ENCODE results near the gene LRP10.

- TF ChIP-seq CTCF (conservative IDR thresholded peaks at IDR 0.05; ENCODE audit: low read depth, low read length) = no peak
- TF ChIP-seq BHLHE40 (IDR thresholded peaks at IDR 0.05; ENCODE audit: low read depth, low read length) = no peak
- TF ChIP-seq RFX5 (IDR thresholded peaks at IDR 0.05; ENCODE audit: low read depth, low read length) = no peak
- TF ChIP-seq FOS (IDR thresholded peaks at IDR 0.05; ENCODE audit: low read depth, low read length) = no peak
- no peak for TF ChIP-seq MXI1 (IDR thresholded peaks at IDR 0.05; ENCODE audit: borderline replicate concordance, low read depth, low read length)
- no peak for TF ChIP-seq POLR2A (IDR thresholded peaks at IDR 0.05; ENCODE audit: low read depth, low read length)
- TF ChIP-seq, protein P1, sequence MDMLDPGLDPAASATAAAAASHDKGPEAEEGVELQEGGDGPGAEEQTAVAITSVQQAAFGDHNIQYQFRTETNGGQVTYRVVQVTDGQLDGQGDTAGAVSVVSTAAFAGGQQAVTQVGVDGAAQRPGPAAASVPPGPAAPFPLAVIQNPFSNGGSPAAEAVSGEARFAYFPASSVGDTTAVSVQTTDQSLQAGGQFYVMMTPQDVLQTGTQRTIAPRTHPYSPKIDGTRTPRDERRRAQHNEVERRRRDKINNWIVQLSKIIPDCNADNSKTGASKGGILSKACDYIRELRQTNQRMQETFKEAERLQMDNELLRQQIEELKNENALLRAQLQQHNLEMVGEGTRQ (IDR thresholded peaks at IDR 0.05; ENCODE audit: low read depth, low read length) = no peak
- TF ChIP-seq CEBPB (IDR thresholded peaks at IDR 0.05; ENCODE audit: low read depth, low read length) = no peak
- TF ChIP-seq RAD21 (IDR thresholded peaks at IDR 0.05; ENCODE audit: low read length) = no peak
- TF ChIP-seq MAZ (IDR thresholded peaks at IDR 0.05; ENCODE audit: borderline replicate concordance, low read depth, low read length) = no peak
- no peak for TF ChIP-seq MAFK (IDR thresholded peaks at IDR 0.05; ENCODE audit: low read depth, low read length)
- TF ChIP-seq RCOR1 (IDR thresholded peaks at IDR 0.05; ENCODE audit: insufficient replicate concordance, low read length) = no peak
These were observed 27.1 kb upstream of the LRP10 start for GRCh38 chr14:22844221-22845102.
